GM19193 (cell line): ENCODE measurements around the gene PPP2R2B.

ENCODE experiments used
- POLR2A ChIP-seq: IDR thresholded peaks from 4 replicates; pipeline ENCODE4 v1.6.1; 2011; ENCODE audit not compliant: insufficient read depth, insufficient read length; ENCODE audit errors: extremely low read depth

Gene PPP2R2B

DNA sequence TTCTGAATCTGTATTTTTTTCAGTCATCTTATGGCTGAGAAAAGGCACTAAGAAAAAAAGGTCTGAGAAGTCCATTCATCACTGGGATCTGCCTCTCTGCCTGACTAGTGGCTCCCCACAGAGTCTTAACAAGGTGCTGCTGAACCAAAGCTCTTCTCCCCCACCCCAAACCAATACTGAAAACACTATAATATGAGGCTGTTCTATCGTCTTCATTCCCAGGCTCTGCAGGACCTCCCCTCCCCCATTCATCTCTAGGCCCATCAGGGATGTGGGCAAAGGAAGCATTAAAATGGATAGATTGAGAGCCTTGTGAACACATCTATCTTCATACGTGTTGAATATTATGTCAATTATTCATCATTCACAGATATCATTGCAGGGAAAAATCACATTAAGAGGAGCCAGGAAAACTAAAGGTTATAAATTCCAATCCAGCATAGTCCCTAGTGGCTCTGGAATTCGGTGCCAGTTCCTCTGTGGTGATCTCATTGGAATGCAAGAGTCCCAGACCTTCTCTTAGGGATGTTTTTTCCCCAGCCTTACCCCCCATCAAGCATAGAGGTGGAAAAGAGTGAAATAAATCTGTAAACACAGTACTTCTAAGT is 318.2 kb downstream of the PPP2R2B start:
- TF ChIP-seq POLR2A: no peak

DNA sequence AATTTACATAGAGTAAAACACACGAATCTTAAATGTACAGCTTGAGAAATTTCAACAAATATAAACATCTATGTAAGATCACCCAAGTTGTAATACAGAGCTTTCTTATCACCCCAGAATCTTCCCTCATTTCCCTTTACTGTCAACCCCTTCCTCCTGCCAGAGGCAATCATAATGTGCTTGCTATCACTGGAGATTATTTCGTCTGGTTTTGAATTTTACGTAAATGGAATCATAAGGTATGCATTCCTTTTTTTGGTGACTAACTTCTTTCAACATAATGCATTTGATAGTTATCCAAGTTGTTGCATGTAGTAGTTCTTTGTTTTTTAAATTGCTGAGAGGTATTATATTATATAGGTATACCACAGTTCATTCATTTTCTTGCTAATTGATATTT is 325.1 kb downstream of the PPP2R2B start:
- TF ChIP-seq POLR2A: no peak

DNA sequence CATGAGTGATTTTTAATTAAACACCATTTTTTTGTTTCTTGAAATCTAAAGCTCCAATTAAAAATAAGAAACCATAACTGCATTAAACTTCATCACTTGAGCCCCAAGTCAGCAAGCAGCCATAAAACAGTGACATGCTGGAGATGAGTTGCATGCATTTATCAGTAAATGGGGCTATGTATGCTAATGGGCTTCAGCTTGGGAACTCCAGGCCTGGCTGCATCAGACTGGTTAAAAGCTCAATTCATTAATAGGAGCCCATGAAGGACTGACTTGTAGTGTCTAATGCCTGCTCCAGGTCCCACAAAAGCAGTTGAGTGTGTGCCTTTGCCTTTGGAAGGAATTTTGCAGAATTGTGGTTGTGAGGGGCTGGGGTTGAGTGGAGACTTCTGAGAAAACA is 328.9 kb downstream of the PPP2R2B start:
- TF ChIP-seq POLR2A: no peak

DNA sequence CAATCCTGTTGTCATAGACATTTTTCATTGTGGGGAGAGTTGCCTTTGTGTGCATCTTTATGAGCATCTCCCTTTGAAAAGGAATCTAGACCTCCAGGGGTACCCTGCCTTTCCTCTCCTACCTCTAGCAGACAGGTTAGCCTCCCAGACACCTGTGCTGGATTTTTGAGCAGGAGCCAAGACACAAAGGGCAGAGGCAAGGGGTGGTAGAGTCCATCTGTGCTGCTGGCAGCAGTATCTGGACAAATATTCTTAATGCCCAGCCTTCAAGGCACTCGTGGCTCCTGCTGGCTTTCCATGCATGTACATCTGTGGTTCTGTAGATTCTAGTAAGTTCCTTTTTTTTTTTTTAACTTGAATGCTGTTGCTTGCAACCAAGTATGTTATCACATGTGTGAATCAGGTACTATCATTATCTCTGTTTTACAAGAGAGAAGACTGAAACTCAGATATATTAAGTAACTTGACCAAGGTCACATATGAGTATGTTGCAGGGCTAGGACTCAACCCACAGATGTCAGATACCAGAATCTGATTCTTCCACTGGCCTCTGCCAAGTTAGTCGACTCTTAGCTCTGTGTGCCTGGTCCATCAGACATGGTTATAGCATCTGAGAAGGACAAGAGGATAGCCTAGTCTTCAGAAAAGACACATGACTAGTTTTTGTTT is 329.6 kb downstream of the PPP2R2B start:
- TF ChIP-seq POLR2A: no peak

DNA sequence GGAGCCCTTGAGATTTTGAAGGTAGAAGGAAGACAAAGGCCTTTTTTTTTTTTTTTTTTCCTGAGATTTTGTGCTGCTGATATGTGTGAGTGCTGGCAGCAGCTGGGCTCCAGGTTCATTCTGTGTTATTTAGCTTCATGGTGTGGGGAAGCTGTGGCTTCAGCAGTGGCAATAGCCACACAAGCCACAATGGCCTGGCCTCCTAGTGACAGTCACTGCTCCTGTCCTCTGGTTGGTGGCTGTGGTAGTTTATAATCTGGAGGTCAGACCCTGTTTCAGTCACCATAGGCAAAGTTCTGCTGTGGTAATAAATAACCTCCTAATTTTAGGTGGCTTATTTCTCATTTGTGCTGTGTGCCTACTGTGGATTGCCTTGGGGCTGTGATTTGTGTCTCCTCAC is 334.3 kb downstream of the PPP2R2B start:
- TF ChIP-seq POLR2A: no peak

DNA sequence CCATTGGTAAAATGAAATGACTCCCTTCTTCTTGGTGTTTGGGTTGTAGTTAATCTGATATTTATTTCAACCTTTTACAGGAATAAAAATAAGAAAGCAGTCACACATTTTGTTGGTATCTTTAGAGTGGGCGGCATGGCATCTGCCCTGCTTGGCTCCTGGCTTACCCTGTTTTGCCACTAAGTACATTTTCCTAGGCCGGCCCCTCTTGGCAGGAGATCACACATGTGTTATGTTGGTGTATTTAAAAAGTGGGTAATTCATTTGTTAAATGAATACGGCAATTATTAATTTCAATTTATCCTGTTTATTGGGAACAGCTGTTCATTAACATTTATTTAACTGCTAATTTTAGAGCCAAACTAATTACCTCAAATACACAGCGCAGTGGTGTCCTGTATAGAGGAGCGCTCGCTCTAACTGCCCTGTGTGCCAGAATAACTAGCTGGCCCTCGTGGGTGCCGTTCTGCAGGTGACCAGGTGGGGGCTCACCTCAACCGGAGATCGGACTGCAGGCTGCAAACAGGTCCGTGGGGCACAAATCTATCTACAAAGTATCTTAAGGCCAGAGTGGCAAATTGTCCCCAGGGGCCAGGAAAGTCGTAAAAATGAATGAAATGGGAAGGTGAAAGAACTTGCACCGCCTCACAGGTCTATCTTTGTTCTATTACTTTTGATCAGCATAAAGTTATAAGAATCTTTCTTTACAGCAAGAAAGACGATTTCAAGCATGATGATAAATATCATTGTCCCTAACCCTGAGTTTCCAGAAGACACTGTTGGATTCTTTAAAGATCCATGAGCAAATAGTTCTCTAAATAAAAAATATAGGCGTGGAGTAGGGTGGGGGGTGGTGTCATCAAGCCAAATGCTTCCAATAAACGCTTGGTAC is 336.4 kb downstream of the PPP2R2B start:
- no peak for TF ChIP-seq POLR2A

DNA sequence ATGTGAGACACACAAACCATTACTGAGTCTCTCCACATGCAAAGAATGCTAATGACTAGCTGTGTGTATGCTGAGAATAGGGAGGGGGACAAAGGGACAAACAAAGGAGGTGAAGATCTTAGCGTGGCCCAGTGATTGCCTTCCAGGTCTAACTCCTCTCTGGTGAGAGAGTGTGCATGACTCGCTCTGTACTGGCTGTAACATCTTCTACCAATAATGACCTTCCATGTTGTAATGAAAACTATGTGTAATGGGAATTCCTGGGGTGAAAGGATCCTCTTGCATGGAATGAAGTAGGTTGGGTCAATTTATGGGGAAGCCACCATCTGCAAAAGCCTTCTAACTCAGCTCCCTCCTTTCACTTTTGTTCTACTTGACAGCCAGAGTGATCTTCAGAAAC is 338.1 kb downstream of the PPP2R2B start:
- no peak for TF ChIP-seq POLR2A

DNA sequence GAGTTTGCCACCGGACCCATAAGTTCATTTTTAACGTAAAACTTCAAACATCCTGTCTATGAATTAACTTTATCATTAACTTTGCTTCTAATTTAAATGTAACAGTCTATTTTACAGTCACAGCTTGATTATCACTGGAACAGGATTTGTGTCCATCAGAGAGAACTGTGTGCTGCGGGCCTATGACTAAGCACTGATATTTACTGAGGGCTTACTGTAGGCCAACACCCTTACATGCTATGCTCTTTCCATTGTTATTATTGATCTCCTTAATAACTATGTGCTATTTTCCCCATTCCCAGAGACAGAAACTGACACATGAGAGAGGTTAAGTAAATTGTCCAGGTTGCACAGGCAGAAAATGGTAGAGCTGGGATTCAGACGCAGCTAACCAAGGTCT is 338.6 kb downstream of the PPP2R2B start:
- no peak for TF ChIP-seq POLR2A

DNA sequence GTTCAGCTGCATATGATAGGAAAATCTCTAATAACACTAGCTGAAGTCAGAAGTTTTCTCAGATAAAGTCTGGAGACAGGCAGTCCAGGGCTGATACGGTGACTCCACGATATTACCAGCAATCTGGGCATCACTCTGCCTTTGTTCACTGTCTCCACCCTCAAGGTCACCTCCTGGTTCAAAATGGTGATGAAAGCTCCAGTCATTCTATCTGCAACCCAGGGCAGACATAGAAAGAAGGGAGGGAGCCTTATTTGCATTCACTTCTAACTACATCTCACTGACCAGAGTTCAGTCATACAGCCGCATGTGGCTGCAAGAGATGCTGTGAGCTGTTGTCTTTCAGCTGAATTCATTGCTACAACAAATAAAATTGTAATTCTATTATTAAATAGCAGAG is 340.1 kb downstream of the PPP2R2B start:
- no peak for TF ChIP-seq POLR2A

DNA sequence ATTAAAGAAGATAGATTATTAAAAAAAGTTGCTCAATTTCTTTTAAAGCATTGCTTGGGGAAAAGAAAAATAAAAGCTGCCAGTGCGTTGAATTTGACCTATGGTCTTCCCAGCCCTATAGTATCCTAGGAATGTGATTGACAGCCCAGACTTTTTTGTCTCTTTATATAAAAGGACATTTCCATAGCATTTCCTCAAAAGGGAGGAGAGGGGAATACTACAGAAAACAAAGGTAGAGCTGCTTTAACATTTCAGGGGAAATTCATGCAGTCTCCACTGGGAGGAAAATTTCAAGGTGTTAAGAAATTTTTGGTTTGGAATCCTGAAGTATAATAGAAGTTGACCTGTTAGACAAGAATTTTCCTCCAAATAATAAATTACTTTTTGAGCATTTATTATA is 344.7 kb downstream of the PPP2R2B start:
- TF ChIP-seq POLR2A: no peak

DNA sequence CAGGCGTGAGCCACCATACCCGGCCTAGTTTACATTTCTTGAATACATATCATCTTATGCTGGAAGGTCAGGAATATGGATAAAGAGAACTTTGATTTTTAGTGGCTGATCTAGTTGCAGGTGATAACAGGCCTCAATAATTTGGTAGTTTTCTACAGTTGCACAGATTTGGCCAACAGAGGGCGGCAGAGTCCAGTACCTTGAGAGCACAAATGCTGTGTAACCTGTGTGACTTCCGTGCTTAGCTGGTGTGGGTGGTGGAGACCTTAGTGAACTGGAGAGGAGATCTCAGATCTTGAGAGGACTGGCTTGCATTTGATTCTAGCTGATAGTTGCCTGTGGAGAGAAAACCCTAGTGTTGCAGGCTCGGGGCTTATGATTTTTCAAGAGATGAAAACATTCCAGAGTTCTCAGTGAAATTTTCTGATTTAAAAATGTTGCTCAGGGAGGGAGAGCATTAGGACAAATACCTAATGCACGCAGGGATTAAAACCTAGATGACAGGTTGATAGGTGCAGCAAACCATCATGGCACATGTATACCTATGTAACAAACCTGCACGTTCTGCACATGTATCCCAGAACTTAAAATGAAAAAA is 345.2 kb downstream of the PPP2R2B start:
- TF ChIP-seq POLR2A: no peak
